Dermis blood vessel endothelial cell (primary cell): Measurements from ENCODE around the gene TRAF2. TPM values are rescaled to one million over a fixed set of nuclear protein-coding genes. Genes with fewer than 3 reads are reported as not detected.

Experiments used
- DNase-seq: peaks from one replicate; pipeline ENCODE4 v3.0.0; 2010
- total RNA-seq: library from RNA; depleted of rRNA; stranded (reverse); fragments of >200 nt; gene quantifications from 2 replicates; pipeline ENCODE4 v1.2.3, GENCODE V29; 2014

Gene TRAF2
- total RNA-seq, 1 donor from 2014 or later = 20.6 TPM

DNA sequence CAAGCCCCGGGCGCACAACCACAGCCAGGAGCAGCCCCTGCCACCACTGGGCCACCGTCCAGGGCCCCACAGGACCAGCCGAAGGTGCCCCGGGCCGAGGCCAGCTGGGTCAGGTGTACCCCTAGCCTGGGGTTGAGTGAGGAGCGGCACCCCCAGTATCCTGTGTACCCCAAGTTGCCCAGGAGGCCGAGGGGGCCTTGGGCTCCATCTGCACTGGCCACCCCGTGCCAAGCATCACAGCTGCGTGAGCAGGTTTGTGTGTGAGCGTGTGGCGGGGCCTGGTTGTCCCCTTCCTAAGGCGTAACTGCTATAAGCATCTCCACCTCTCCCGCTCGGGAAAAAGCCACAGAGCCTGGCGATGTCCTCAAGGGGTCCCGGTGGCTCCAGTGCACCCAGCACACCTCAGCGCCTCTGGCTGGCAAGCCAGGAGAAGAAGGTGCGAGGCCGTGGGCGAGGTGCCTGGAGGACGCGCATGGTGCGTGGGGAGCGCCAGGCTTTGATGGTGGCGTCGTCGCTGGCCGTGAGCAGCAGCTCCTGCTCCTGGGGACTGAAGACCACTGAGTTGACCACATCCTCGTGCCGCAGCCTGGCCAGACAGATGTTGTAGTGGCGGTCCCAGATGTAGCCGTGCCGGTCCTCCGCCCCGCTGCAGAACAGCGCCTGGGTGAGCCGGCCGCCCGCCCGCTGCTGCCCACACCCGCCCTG lies 54.4 kb downstream of the TRAF2 start:
- no peak for DNase-seq

DNA sequence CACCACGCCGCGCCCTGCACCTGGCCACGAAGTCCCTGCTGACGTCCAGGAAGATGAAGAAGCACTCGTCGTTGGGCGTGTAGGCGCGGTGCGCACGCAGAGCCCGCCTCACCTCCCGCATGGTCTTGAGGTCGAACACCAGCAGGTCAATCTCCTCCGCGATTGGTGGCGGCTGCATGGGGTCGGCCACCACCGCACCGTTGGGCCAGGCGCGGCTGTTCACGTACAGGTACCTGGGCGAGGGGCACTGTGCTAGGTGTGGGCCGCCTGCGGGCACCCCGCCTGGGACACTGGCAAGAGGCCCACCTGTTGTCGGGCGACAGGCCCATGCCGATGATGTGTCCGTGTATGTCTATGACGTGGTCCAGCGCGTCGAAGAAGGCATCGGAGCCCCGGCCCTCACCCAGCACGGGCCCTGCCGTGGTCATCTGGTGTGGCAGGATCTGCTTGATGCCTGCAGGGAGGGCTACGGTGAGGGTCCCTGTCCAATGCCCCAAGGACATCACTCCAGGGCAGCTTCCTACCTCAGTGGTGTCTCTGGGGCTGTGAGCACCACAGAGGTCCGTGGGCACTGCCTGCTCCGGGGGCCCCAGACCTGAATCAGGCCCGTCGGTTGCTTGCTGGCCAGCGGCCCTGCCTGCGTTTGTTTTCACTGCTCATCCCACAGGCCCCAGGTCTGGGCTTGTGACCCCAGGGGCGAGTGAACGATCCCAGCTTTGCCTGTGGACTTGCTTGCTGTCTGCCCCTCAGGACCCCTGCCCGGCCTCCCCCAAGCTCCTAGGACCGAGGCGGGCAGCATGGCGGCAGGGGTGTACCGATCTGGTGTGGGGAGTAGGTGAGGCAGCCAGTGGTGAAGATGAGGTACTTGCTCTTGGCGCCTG lies 55.2 kb downstream of the TRAF2 start:
- DNase-seq = no peak

DNA sequence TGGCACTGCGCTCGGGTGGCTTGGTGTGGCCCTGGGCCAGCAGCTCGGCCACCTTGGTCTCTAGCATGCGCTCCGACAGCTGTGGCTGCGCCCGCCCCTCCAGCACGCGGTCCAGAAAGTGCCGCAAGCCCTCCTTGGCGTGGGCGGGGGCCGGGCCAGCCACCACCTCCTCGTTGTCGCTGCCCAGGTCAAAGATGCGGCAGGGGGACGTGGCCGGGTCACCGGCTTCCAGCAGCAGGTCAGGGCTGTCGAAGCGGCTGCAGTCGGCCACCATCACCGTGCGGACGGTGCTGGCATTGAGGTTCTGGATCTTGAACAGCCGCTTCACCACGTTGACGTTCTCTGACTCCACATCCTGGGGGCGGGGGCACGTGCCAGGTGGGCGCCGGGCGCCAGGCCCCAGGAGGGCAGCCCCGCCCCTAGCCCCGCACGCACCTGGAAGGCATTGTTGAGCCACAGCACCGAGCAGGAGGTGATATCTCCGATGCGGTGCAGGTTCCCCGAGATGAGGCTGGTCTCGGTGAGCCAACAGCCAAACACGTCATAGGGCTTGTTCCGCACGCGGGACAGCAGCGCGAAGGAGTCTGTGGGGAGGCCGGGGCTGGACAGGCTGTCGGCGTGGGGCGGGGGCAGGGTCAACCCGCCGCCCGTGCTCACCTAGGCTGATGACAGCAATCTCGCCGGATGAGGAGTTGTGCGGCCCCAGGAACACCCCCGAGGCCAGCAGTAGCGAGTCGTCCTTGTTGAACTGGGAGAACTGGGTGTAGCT lies 56.0 kb downstream of the TRAF2 start:
- DNase-seq = no peak

DNA sequence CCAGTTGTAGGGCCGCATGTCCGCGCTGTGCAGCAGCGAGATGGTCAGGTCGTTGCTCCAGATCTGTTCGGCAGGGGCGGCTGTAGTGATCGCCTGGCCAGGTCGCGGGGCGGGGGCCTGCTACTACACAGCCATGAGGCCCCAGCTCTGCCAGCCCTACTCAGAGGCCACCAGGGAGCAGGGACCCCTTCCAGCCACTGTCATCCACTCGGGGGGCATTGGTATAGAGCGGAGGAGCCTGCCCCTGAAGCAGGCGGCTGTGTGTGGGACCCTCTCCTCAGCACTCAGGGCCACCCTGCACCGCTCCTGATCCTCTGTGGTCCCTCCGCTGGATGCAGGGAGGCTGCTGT lies 56.5 kb downstream of the TRAF2 start:
- DNase-seq = no peak

DNA sequence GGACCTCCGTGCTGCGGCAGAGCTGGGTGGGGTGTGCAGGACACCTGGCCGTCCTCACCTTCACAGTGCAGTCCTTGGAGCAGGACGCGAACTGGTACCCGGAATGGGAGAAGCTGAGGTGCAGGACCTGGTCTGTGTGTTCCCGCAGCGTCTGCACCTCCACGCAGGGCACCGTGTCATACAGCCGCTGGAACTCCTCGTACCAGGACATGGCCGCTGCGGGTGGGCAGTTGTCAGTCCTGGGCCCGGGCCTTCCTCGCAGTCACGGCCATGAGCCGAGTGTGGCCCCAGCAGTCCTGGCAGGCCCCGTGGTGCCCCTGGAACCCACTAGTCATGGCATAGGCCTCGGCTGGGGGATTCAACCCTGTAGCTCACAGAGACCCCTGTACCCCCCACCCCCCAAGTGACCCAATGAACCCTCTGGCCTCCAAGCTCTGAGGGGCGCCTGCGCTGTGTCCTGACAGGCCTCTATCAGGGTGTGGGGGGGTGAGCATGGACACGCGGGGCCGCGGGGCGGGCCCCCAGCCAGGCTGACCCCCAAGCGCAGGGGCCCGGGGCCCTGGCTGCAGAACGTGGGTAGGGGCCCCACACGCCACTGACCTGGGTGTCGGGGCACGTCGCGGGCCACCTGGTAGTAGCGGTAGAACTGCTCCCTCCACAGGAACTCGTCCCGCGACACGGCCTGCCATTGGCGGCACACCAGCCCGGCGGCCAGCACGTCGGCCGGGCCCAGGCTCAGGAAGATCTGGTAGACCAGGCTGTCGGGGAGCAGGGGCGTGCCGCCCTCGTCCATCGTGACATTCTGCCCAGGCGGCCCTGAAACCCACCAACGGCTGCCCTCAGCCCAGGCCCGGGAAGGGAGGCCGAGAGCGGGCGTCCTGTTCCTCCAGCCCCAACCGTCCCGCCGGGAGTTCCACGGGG lies 57.2 kb downstream of the TRAF2 start:
- peak; percentile 59 for DNase-seq

DNA sequence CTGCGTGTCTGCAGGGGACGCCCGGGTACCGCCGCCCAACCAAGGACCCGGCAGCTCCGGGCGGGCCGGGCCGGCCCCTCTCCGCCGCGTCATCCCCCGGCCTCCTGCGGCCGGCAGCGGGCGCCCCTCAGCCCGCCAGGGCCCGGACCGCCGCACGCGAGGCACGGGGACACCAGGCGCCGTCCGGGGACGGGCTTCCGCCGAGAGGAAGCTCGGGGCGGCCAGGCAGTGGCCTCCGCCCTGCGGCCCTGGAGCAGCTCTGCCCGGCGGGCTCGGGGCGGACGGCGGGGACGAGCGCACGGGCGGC lies 57.8 kb downstream of the TRAF2 start:
- peak; percentile 72 for DNase-seq

DNA sequence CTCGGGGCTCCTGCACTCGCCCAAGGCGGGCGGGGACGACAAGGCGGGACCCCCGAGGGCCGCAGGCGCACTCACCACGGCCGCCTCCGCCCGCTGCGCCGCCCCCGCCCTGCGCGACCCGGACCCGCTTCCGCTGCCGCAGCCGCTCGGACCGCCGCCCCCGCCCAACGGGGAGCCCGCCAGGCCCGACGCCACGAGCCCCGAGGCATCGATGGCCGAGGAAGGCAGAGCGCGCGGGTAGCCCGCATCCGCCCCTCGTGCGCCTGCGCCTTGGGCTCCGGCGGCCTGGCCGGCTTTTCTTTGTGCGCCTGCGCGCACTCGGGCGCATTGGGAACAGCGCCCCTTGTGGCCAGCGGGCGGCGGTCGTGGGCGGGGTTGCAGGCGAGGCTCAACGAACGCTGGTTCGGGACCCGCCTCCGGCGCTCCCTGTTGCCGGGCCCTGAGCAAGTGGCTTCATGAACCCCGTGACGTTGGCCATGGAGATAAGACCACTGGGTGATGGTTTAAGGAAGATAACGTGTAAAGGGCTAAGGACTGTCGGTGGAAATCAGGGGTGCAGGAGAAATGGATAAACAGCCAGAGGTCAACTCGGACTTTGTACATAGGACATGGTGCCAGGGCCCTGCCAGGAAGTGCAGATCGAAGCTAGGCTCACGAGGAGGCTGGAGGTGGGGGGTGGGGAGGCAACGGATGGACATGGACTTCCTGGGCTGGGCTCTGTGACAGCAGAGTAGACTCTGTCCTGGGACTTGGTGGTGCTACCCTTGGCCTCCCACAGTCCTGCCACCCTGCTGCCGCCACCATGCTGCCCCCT lies 58.4 kb downstream of the TRAF2 start, which contains the start of the genes C8G and FBXW5:
TSS of gene C8G (plus strand) at position 725 of the 814 bp plus-strand sequence. CDS start at position 803, 78 bp downstream.
TSS of gene FBXW5 (minus strand) at position 220 of the 814 bp plus-strand sequence. CDS start 655 bp downstream, outside the sequence.
- peak; percentile 95 for DNase-seq

DNA sequence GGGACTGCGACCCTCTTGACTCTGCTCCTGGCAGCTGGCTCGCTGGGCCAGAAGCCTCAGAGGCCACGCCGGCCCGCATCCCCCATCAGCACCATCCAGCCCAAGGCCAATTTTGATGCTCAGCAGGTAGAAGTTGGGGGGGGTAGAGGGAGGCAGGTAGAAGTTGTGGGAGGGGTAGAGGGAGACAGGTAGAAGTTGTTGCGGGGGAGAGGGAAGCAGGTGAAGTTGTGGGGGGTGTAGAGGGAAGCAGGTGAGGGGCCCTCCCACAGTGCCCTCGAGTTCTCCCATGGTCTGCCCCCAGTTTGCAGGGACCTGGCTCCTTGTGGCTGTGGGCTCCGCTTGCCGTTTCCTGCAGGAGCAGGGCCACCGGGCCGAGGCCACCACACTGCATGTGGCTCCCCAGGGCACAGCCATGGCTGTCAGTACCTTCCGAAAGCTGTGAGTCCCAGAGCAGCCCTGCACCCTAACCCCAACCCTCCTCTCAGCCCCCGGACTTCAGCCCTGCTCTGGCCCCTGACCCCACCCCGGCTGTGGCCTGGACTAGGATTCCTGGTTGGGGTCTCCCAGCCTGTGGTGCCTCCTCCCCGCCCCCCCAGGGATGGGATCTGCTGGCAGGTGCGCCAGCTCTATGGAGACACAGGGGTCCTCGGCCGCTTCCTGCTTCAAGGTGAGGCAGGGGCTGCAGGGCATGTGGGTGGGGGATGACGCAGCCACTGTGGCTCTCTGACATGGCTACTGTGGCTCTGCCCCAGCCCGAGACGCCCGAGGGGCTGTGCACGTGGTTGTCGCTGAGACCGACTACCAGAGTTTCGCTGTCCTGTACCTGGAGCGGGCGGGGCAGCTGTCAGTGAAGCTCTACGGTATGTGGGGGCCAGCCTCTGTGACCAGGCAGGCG lies 59.3 kb downstream of the TRAF2 start:
- DNase-seq = no peak

DNA sequence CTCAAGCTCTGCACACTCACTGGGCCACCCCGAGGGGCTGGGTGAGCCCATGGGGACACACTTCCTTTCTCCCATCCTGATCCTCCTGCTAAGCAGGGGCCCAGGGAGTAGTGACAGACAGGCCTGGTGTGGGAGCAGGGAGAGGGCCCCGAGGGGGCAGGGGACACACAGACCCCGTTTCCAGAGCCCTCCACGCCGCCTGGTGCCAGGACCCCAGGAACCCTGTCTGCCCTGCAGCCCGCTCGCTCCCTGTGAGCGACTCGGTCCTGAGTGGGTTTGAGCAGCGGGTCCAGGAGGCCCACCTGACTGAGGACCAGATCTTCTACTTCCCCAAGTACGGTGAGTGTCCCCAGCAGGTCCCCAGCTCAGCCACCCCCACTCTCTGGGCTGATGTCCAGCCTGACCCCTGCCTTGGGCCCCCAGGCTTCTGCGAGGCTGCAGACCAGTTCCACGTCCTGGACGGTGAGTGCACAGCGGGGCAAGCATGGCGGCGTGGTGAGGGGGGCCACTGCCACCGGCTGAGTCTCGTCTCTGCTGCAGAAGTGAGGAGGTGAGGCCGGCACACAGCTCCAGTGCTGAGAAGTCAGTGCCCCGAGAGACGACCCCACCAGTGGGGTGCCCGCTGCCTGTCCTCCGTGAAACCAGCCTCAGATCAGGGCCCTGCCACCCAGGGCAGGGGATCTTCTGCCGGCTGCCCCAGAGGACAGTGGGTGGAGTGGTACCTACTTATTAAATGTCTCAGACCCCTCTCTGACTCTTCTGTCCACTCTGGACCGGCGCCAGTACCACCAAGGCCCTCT lies 60.1 kb downstream of the TRAF2 start:
- no peak for DNase-seq

DNA sequence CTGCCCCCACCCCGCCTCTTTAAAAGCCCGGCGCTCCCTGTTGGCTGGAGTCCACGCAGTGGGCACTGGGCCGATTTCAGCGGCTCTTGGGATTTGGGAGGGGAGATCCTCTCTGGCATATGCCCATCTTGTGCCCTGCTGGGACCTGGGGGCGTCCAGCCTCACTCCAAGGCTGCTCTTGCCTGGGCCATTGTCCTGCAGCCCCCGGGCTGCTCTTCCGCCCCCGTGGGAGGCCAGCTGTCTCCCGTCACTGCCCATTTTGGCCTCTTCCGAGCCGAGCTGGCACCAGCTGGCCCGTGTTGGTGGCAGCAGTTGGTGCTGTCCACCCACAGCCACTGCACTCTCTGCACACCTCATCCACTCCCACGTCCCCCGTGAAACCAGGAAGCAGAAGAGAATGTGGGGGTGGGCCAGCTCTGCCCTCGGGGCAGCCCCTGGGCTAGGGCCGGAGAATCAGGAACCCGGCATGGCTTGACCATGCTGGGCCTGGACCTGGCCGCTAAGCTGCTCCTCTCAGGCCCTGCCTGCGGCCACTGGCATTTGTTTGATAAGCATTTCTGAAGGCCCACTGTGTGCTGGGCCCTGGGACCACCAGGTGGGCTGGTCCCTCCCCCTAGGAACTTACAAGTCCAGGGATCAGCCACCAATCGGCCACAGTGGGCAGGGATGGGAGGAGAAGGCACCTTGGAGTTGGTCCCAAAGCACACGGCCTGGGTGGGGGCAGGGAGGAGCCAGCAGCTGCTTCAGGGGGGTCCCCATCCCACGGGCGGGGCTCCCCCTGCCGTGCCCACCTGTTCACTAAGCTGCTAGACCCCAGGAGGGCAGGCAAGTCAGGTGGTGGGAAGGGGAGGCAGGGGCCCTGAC lies 60.9 kb downstream of the TRAF2 start:
- no peak for DNase-seq

DNA sequence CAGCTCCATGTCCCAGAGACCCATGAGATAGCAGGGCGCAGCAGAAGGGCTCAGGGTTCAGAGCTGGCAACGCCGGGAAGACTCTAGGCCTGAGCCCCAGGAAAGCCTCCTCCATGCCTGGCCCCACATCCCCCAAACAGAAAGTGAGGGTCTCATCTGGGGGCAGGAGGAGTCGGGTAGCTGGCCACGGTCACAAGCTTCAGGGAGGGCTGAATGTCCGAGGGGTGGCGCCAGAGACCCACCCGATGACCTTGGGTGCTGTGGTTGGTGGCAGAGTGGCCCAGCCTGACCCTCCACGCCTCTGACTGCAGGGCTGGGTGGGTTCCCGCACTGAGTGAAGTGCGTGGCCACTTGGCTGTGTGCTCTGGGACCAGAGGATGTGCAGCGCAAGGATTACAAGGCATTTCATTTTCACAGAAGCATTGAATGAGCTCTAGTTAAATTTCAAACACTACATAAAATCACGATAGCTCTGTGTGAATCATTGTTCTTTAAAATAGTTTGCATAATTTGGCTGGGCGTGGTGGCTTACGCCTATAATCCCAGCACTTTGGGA lies 61.7 kb downstream of the TRAF2 start:
- DNase-seq = peak; percentile 63

DNA sequence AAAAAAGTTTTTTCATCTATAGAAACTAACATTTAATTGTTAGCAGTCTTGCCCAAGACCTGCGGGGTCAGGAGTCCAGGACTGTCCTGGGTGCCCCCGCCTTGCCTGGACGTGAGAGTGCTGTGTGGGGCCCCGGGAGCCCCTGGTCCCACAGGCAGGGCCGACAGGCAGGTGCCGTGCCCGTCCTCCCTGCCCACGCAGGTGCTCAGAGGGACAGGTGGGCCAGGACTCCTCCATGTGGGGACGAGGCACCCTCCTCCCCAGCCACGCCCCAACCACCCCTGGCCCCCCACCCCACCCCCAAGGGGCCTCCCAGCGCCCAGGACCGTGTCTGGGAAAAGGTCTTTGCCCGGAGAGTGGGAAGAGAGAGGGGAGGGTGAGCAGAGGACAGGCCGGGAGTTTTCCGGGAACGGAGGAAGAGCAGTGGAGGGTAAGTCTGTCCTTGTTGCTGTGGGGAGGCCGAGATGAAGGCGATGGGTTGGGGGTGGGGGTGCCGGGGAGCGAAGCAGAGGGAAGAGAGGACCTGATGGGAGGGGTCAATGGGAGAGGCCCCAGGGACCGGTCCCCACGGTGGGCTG lies 63.0 kb downstream of the TRAF2 start:
- no peak for DNase-seq

DNA sequence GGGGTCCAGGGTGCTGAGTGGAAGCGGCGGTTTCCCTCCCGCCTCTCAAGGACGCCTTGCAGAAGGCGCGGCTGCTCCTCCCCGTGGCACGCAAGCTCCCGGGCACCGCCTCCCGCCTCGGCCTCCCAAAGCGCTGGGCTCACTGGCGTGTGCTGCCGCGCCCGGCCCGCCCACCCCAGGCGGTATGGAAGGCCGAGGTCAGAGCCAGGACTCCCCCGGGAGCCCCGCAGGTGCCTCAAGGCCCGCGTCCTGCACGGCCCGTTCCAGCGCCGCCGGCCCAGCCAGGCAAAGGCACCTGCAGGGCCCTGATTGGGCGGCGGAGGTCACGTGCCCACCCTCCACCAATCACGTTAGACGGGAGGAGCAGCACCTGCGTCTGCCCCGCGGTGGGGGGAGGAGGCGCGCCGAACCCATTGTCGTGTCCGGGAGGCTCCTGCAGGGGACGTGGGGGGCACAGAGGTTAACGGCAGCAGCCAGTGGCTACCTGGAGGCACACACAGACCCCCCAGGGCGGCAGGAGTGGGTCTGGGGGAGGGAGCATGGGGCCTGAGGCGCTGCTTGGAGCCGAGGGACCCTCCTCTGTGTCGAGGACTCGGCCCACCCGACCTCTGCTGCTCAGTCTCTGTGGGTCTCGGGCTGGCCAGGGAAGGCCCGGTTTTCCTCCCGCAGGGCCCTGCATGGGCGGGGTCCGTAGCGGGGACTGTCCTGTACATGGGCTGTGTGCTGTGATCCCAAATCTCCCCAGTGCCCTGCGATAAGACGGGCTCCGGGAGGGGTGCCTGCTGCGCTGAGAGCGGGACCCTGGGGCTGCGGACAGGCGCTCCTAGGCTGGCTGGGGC lies 63.7 kb downstream of the TRAF2 start:
- peak; percentile 93 for DNase-seq

DNA sequence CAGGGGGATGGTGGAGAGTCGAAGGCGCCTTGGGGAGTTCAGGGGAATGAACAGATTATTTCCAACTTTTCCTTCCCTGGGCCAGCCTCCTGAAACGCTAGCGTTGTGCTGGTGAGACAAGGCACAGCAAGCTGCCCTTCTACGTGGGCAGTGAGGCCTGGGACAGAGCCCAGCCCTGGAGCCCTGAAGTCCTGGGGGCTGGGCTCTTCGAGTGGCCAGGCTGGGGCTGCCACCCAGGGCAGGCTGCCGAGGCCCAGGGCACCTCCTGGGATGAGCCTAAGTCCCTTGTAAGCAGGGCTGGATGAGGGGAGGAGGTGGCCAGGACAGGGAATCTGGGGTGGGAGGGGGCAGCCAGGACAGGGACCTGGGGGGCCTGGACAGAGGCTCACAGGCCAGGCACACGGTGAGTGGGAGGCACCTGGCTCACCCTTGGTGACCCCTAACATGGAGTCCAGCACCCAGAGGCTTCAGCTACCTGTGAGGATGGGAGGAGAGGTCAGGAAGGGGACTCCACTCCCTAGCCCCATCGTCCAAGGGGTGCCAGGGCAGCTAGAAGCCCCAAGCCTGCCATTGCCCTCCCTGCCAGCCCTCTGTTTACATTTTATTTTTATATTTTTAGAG lies 64.5 kb downstream of the TRAF2 start:
- peak; percentile 24 for DNase-seq

DNA sequence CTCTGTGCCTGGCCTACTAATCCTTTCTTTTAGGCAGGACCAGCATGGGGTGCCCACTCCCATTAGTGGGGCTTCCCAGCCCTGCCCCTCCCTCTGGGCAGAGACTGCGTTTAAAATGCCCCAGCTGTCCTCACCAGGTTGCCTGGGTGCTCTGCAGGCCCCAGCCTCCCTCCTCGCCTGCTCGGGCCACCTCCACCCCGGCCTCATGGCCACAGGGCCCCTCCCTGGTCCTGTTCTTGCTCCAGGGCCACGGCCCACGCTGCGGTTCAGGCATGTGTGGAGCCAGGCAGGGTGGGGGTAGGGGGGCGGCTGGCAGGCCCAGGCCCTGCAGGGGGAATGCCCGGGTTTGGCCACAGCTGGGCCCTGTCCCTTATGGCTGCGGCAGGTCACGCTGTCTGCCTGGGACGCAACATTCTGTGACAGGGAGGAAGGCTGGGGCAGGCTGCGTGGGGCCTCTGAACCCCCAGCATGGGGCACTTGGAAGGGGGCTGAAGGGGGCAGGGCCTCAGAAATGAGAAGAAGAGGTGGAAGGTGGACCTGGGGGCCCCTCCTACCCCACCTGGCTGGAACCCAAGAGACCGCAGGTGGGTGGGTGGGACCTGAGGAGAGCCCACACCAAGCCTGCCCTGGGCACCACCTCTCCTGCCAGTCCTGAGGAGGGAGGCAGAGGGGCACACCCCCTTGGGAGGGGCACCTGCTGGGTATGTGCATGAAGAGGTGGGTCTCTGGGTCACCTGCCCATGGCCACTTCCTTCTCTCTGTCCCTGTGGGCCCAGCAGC lies 65.4 kb downstream of the TRAF2 start, which contains the start of gene LCN12:
TSS of gene LCN12 (plus strand) at position 733 of the 780 bp plus-strand sequence. CDS start 55 bp downstream, outside the sequence.
- no peak for DNase-seq
